ENCODE data around the gene TMEM182. TPM values are rescaled to one million over a fixed set of nuclear protein-coding genes. Genes with fewer than 3 reads are reported as not detected.

Gene TMEM182
- total and polyA plus RNA-seq, 9 of the 15 experiments (the other 6 are each of a cell fraction or from before 2014, with no cell fraction given): 5.2 to 11.4 (median 7.5) TPM

- H3K27me3 ChIP-seq (ENCODE audit: control insufficient read depth in 2 of 2, insufficient read depth in 2 of 2, low read length in 2 of 2): peaks cover 0 to 3% of the 10 kb centered on the region in 2 experiments; a peak in 2 of 5 replicates
- in situ Hi-C loops (cut with MboI) (no loop called here), intact Hi-C loops (cut with micrococcal nuclease) (loop anchor here (10.0 kb wide), 1 partner anchor 126 kb away; no protein-coding TSS in a partner anchor)
- no peak for TF ChIP-seq CBX2 (IDR thresholded peaks at IDR 0.05; ENCODE audit: insufficient read depth, low read length, poor library complexity, severe bottlenecking)
- no peak for TF ChIP-seq PHF20 (IDR thresholded peaks at IDR 0.05; ENCODE audit: partially characterized antibody)
- TF ChIP-seq NRF1 (conservative IDR thresholded peaks at IDR 0.05 in 1 of 2, IDR thresholded peaks at IDR 0.05 in 1 of 2): peak; percentile 87 to 89
- peak; percentile 31; the same call in 1 of the 2 replicates for TF ChIP-seq ZBTB2 (IDR thresholded peaks at IDR 0.05)
- FAIRE-seq (no peak), ATAC-seq (no peak; the same call in 2 of the 3 replicates), DNase-seq (ENCODE audit: extremely low read depth in 1 of 4, low spot score in 3 of 4) (peak; percentile 23 to 42 (median 36))
- no peaks in the 10 kb centered on the region for H3K9me3 ChIP-seq (replicated peaks; ENCODE audit: control insufficient read depth, insufficient read depth, low read depth, low read length)
- no peak overlapping the region for H3K4me2 ChIP-seq (ENCODE audit: insufficient read depth, low read length)
- no peak overlapping the region for H3K4me3 ChIP-seq
- no peak overlapping the region for H3K27ac ChIP-seq (ENCODE audit: extremely low read depth, low read depth, low read length)
- no peaks in the 10 kb centered on the region for H3K36me3 ChIP-seq (ENCODE audit: control insufficient read depth, insufficient read depth, low read length)
- H3K79me2 ChIP-seq (ENCODE audit: control insufficient read depth, insufficient read depth, low read length): no peaks in the 10 kb centered on the region
- 7% methylated on average over 10 of the region's 12 CpGs for WGBS (ENCODE audit: insufficient coverage, low coverage, missing lambda C conversion rate)
- H2AFZ ChIP-seq (ENCODE audit: low read depth, low read length): 0 out of 2 replicates have a peak overlapping the region, but pooled peaks have one; percentile 17
- no peaks in the 10 kb centered on the region for H4K20me1 ChIP-seq (replicated peaks; ENCODE audit: control insufficient read depth, insufficient read depth, low read length)
- CTCF ChIA-PET (ENCODE audit: low intra/inter-chr PET ratio): no interaction called here
- H3K9ac ChIP-seq (ENCODE audit: insufficient read depth in 1 of 2, low read depth in 2 of 2, low read length in 2 of 2): no peak overlapping the region
- H3K9me1 ChIP-seq (ENCODE audit: control insufficient read depth, insufficient read depth, low read length): no peaks in the 10 kb centered on the region
- H3K4me1 ChIP-seq (replicated peaks in 1 of 2; ENCODE audit: control insufficient read depth in 2 of 2, insufficient read depth in 2 of 2, low read length in 2 of 2): peaks cover 0 to 4% of the 10 kb centered on the region in 2 experiments; a peak in 2 of 5 replicates
- no TSS peak for BruUV-seq (replicated peaks)
- POLR2A ChIA-PET: no interaction called here
These were observed 86.6 kb downstream of the TMEM182 start for GRCh38 chr2:102848366-102848839.

Data from K562 (cell line).